HEK293 (cell line): Measurements from ENCODE around the gene TMEM250.

Experiments used
- BCL11A ChIP-seq: fragments of 450-650 bp; formaldehyde crosslinking; IDR thresholded peaks from 2 replicates; pipeline ENCODE4 v1.5.1; 2016; ENCODE audit warnings: low read depth, missing biosample characterization, missing genetic modification characterization
- EGR2 ChIP-seq: fragments of 450-650 bp; formaldehyde crosslinking; IDR thresholded peaks from 2 replicates; pipeline ENCODE4 v1.5.1; 2016; ENCODE audit warnings: low read depth, missing biosample characterization, missing genetic modification characterization
- GLI2 ChIP-seq: fragments of 450-650 bp; formaldehyde crosslinking; IDR thresholded peaks from 2 replicates; pipeline ENCODE4; 2017; ENCODE audit warnings: missing biosample characterization, missing genetic modification characterization, low read depth, borderline replicate concordance
- HOXA7 ChIP-seq: sonication (generic); formaldehyde crosslinking; IDR thresholded peaks from 2 replicates; pipeline ENCODE4 v1.8.1; 2022; ENCODE audit warnings: missing genetic modification reagents, borderline replicate concordance
- HOXC10 ChIP-seq: sonication (generic); formaldehyde crosslinking; IDR thresholded peaks from 2 replicates; pipeline ENCODE4 v1.8.1; 2023; ENCODE audit warnings: mild to moderate bottlenecking, missing genetic modification reagents
- HOXD13 ChIP-seq: sonication (generic); formaldehyde crosslinking; IDR thresholded peaks from 2 replicates; pipeline ENCODE4 v1.8.0; 2022; ENCODE audit warnings: missing genetic modification reagents, borderline replicate concordance
- OSR2 ChIP-seq: fragments of 450-650 bp; formaldehyde crosslinking; IDR thresholded peaks from 2 replicates; pipeline ENCODE4 v1.5.1; 2016; ENCODE audit warnings: missing biosample characterization, missing genetic modification characterization
- ZBTB21 ChIP-seq: fragments of 450-650 bp; formaldehyde crosslinking; IDR thresholded peaks from 2 replicates; pipeline ENCODE4 v1.5.1; 2017; ENCODE audit warnings: missing biosample characterization, missing genetic modification characterization
- ZBTB44 ChIP-seq: fragments of 450-650 bp; IDR thresholded peaks from 2 replicates; pipeline ENCODE4 v1.5.1; 2018; ENCODE audit warnings: missing biosample characterization, mild to moderate bottlenecking, missing genetic modification characterization
- ZEB2 ChIP-seq: fragments of 450-650 bp; formaldehyde crosslinking; IDR thresholded peaks from 2 replicates; pipeline ENCODE4 v1.5.1; 2016; ENCODE audit warnings: missing biosample characterization, missing genetic modification characterization
- ZNF133 ChIP-seq: fragments of 450-650 bp; formaldehyde crosslinking; IDR thresholded peaks from 2 replicates; pipeline ENCODE4 v1.5.1; 2016; ENCODE audit warnings: missing biosample characterization, missing genetic modification characterization
- ZNF155 ChIP-seq: fragments of 450-650 bp; formaldehyde crosslinking; IDR thresholded peaks from 2 replicates; pipeline ENCODE4 v1.5.1; 2016; ENCODE audit warnings: missing biosample characterization, missing genetic modification characterization
- ZNF174 ChIP-seq: fragments of 450-650 bp; formaldehyde crosslinking; IDR thresholded peaks from 2 replicates; pipeline ENCODE4 v1.5.0; 2017; ENCODE audit warnings: missing biosample characterization, mild to moderate bottlenecking, missing genetic modification characterization
- ZNF221 ChIP-seq: fragments of 450-650 bp; formaldehyde crosslinking; IDR thresholded peaks from 2 replicates; pipeline ENCODE4 v1.5.1; 2017; ENCODE audit warnings: missing biosample characterization, missing genetic modification characterization, borderline replicate concordance
- ZNF239 ChIP-seq: fragments of 450-650 bp; formaldehyde crosslinking; IDR thresholded peaks from 2 replicates; pipeline ENCODE4 v1.5.1; 2016; ENCODE audit warnings: missing biosample characterization, missing genetic modification characterization
- ZNF274 ChIP-seq, 2 experiments: fragments of 200-500 bp in 1 of 2; fragments of 450-650 bp in 1 of 2; sonication (Bioruptor generic) in 1 of 2; formaldehyde crosslinking in 1 of 2; IDR thresholded peaks; 2 replicates each; pipeline versions ENCODE4 v1.5.1 to v1.6.1; 2014 to 2016; ENCODE audit warnings: borderline replicate concordance in 1 of 2, inconsistent platforms in 1 of 2, low read length in 1 of 2, missing biosample characterization in 1 of 2, missing genetic modification characterization in 1 of 2
- ZNF341 ChIP-seq: fragments of 450-650 bp; formaldehyde crosslinking; IDR thresholded peaks from 2 replicates; pipeline ENCODE4; 2016; ENCODE audit warnings: low read depth, missing biosample characterization, missing genetic modification characterization
- ZNF585B ChIP-seq: fragments of 450-650 bp; formaldehyde crosslinking; IDR thresholded peaks from 2 replicates; pipeline ENCODE4 v1.5.1; 2016; ENCODE audit warnings: missing biosample characterization, missing genetic modification characterization
- ZNF626 ChIP-seq: fragments of 450-650 bp; sonication (Bioruptor Pico); formaldehyde crosslinking; IDR thresholded peaks from 2 replicates; pipeline ENCODE4 v1.5.1; 2018; ENCODE audit warnings: missing biosample characterization, missing genetic modification characterization, inconsistent platforms
- ZNF660 ChIP-seq: fragments of 450-650 bp; IDR thresholded peaks from 2 replicates; pipeline ENCODE4 v1.5.1; 2018; ENCODE audit warnings: missing biosample characterization, mild to moderate bottlenecking, missing genetic modification characterization
- ZNF677 ChIP-seq: fragments of 450-650 bp; IDR thresholded peaks from 2 replicates; pipeline ENCODE4 v1.5.0; 2018; ENCODE audit warnings: missing biosample characterization, mild to moderate bottlenecking, missing genetic modification characterization, moderate library complexity
- ZNF692 ChIP-seq: fragments of 450-650 bp; formaldehyde crosslinking; IDR thresholded peaks from 2 replicates; pipeline ENCODE4 v1.5.1; 2016; ENCODE audit warnings: missing biosample characterization, missing genetic modification characterization
- ZNF830 ChIP-seq: fragments of 450-650 bp; IDR thresholded peaks from 2 replicates; pipeline ENCODE4 v1.5.0; 2018; ENCODE audit warnings: missing biosample characterization, missing genetic modification characterization, low read depth, mild to moderate bottlenecking, moderate library complexity
- ZSCAN30 ChIP-seq: fragments of 450-650 bp; IDR thresholded peaks from 2 replicates; pipeline ENCODE4 v1.5.1; 2018; ENCODE audit warnings: missing biosample characterization, mild to moderate bottlenecking, missing genetic modification characterization, moderate library complexity
- TF ChIP-seq, protein P1 (sequence below): fragments of 450-650 bp; formaldehyde crosslinking; IDR thresholded peaks from 2 replicates; pipeline ENCODE4 v1.5.1; 2016; ENCODE audit warnings: missing biosample characterization, missing genetic modification characterization
- TF ChIP-seq, protein P2 (sequence below): sonication (generic); formaldehyde crosslinking; IDR thresholded peaks from 2 replicates; pipeline ENCODE4 v1.8.1; 2022; ENCODE audit warnings: mild to moderate bottlenecking, moderate library complexity, missing genetic modification reagents
- TF ChIP-seq, protein P3 (sequence below): fragments of 450-650 bp; formaldehyde crosslinking; IDR thresholded peaks from 2 replicates; pipeline ENCODE4 v1.5.1; 2017; ENCODE audit warnings: missing biosample characterization, missing genetic modification characterization

The TMEM250 gene

DNA sequence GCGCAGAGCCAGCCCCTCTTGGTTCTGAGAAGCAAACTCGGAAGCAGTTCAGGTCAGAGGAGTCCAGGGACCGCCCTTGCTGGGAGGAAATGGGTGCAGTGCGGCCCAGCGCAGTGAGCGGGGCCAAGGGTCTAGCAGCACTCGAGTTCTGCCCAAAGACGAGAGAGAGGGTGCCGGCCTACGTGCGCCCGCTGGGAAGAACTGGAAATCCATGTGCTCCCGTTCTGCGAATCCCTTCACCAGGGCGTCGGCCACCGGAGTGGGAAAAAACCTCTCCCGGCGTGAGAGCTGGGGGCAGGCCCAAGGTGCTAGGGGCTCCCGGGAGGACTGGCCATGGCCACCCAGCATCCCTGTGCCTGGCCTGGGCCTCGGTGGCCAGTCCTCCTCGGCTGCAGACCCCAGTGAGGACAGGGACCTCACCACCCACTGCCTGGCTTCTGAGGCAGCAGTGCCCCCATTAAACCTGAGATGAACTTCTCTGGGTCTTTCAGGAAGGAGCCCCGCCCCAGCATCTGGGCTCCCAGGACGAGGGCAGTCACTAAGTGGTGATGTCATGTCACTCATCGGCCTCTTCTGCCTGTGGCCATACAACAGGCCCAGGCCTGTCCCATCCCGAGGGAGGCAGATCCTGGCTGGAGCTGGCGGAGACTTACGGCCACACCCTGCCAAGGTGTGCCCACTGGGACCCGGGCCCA, 10.6 kb downstream of the TMEM250 start (continued):
- TF ChIP-seq, protein P1, sequence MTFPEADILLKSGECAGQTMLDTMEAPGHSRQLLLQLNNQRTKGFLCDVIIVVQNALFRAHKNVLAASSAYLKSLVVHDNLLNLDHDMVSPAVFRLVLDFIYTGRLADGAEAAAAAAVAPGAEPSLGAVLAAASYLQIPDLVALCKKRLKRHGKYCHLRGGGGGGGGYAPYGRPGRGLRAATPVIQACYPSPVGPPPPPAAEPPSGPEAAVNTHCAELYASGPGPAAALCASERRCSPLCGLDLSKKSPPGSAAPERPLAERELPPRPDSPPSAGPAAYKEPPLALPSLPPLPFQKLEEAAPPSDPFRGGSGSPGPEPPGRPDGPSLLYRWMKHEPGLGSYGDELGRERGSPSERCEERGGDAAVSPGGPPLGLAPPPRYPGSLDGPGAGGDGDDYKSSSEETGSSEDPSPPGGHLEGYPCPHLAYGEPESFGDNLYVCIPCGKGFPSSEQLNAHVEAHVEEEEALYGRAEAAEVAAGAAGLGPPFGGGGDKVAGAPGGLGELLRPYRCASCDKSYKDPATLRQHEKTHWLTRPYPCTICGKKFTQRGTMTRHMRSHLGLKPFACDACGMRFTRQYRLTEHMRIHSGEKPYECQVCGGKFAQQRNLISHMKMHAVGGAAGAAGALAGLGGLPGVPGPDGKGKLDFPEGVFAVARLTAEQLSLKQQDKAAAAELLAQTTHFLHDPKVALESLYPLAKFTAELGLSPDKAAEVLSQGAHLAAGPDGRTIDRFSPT (tag by site-specific recombination) = peak; percentile 77; the same call in 1 of the 2 replicates
- TF ChIP-seq ZNF239 (tag by site-specific recombination) = no peak
- peak; percentile 95 for TF ChIP-seq ZEB2 (tag by site-specific recombination)
- no peak for TF ChIP-seq ZNF626 (tag by site-specific recombination)
- no peak for TF ChIP-seq ZNF274 (IDR thresholded peaks at IDR 0.05; ENCODE audit: low read length)
- no peak for TF ChIP-seq ZNF274 (tag by site-specific recombination; IDR thresholded peaks at IDR 0.05; ENCODE audit: borderline replicate concordance)
- peak; percentile 75 for TF ChIP-seq ZNF692 (tag by site-specific recombination)
- peak; percentile 56; the same call in 1 of the 2 replicates for TF ChIP-seq ZNF341
- peak; percentile 96 for TF ChIP-seq OSR2
- peak; percentile 74 for TF ChIP-seq ZBTB21 (tag by site-specific recombination)
- TF ChIP-seq HOXC10 (CRISPR knock-in tag) = no peak
- TF ChIP-seq ZNF677 = no peak
- no peak for TF ChIP-seq GLI2
- TF ChIP-seq, protein P2, sequence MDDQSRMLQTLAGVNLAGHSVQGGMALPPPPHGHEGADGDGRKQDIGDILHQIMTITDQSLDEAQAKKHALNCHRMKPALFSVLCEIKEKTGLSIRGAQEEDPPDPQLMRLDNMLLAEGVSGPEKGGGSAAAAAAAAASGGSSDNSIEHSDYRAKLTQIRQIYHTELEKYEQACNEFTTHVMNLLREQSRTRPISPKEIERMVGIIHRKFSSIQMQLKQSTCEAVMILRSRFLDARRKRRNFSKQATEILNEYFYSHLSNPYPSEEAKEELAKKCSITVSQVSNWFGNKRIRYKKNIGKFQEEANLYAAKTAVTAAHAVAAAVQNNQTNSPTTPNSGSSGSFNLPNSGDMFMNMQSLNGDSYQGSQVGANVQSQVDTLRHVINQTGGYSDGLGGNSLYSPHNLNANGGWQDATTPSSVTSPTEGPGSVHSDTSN (CRISPR knock-in tag) = 0 out of 2 replicates have a peak, but pooled peaks have one; percentile 54
- peak; percentile 80 for TF ChIP-seq BCL11A
- TF ChIP-seq ZNF133 (tag by site-specific recombination) = no peak
- TF ChIP-seq ZNF155 (tag by site-specific recombination) = no peak
- no peak for TF ChIP-seq HOXA7 (CRISPR knock-in tag)
- TF ChIP-seq ZNF830 (tag by site-specific recombination) = no peak
- TF ChIP-seq, protein P3, sequence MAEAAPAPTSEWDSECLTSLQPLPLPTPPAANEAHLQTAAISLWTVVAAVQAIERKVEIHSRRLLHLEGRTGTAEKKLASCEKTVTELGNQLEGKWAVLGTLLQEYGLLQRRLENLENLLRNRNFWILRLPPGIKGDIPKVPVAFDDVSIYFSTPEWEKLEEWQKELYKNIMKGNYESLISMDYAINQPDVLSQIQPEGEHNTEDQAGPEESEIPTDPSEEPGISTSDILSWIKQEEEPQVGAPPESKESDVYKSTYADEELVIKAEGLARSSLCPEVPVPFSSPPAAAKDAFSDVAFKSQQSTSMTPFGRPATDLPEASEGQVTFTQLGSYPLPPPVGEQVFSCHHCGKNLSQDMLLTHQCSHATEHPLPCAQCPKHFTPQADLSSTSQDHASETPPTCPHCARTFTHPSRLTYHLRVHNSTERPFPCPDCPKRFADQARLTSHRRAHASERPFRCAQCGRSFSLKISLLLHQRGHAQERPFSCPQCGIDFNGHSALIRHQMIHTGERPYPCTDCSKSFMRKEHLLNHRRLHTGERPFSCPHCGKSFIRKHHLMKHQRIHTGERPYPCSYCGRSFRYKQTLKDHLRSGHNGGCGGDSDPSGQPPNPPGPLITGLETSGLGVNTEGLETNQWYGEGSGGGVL = no peak
- no peak for TF ChIP-seq ZNF174
- TF ChIP-seq ZSCAN30 (tag by site-specific recombination) = peak; percentile 47; the same call in 1 of the 2 replicates
- 0 out of 2 replicates have a peak, but pooled peaks have one; percentile 38 for TF ChIP-seq ZNF660 (tag by site-specific recombination)
- TF ChIP-seq ZNF585B = no peak
- TF ChIP-seq ZBTB44 (tag by site-specific recombination) = no peak
- no peak for TF ChIP-seq ZNF221 (tag by site-specific recombination)
- TF ChIP-seq EGR2 (tag by site-specific recombination) = no peak
- TF ChIP-seq HOXD13 = no peak
